Endothelial cell (in vitro differentiated cells): Measurements from ENCODE around the gene BEST1. TPM values are rescaled to one million over a fixed set of nuclear protein-coding genes. Genes with fewer than 3 reads are reported as not detected.
A peak's percentile ranks its signal among the peaks of the same experiment; 100 is the strongest.
"Not testable (repeated sequence)": the region's sequence is repeated elsewhere in the genome, so short reads cannot be mapped to it uniquely, and the experiment has no call there.

Experiments used
- DNase-seq: peaks from one replicate; pipeline ENCODE4 v3.0.0; 2021; ENCODE audit warnings: low spot score
- H3K27ac Mint-ChIP-seq: one replicate; pipeline ENCODE4 v1.8.0; 2021; ENCODE audit warnings: mixed read lengths, inconsistent platforms; ENCODE audit not compliant: unreplicated experiment
- H3K27me3 Mint-ChIP-seq: one replicate; pipeline ENCODE4 v1.8.0; 2021; ENCODE audit warnings: mild to moderate bottlenecking, moderate library complexity, mixed read lengths, inconsistent platforms; ENCODE audit not compliant: unreplicated experiment
- H3K36me3 Mint-ChIP-seq: one replicate; pipeline ENCODE4 v1.8.0; 2021; ENCODE audit warnings: mild to moderate bottlenecking, low read depth, mixed read lengths, inconsistent platforms; ENCODE audit not compliant: unreplicated experiment
- H3K4me1 Mint-ChIP-seq: one replicate; pipeline ENCODE4 v1.8.0; 2021; ENCODE audit warnings: mild to moderate bottlenecking, mixed read lengths, inconsistent platforms; ENCODE audit not compliant: unreplicated experiment
- H3K4me3 Mint-ChIP-seq: one replicate; pipeline ENCODE4 v1.8.0; 2021; ENCODE audit warnings: mild to moderate bottlenecking, mixed read lengths, inconsistent platforms; ENCODE audit not compliant: unreplicated experiment
- H3K9me3 Mint-ChIP-seq: one replicate; pipeline ENCODE4 v1.8.0; 2021; ENCODE audit warnings: mixed read lengths, inconsistent platforms; ENCODE audit not compliant: unreplicated experiment
- total RNA-seq: library from RNA; stranded (reverse); fragmentation: NEBNext Ultra II Directional; extraction: Animal tissue kit (Norgen Biotek cat#: 25700); gene quantifications from one replicate; pipeline ENCODE4 v1.2.1, GENCODE V29; 2021; ENCODE audit not compliant: unreplicated experiment
- TF ChIP-seq, protein P1 (sequence below): fragments of 200-600 bp; sonication (generic); IDR thresholded peaks from one replicate; pipeline ENCODE4 v1.5.0; 2021; ENCODE audit warnings: antibody characterized with exemption; ENCODE audit not compliant: unreplicated experiment

The BEST1 gene
- total RNA-seq, 1 donor from 2014 or later: 0.08 TPM

DNA sequence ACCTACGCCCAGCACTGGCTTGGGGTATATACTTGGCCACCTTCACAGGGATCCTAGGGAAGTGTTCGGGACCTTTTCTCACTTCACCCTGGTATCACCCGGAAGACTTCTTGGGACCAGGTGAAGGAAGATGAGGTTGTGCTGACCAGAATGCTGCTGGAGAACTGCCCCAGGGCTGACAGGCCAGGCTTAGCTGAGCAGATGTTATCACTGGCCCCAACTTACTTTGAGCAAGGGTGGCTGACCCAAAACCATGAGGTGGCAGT is 12.8 kb downstream of the BEST1 start:
- H3K9me3 Mint-ChIP-seq: no peaks in the 10 kb centered on the region
- H3K27ac Mint-ChIP-seq: no peak overlapping the region
- H3K4me1 Mint-ChIP-seq: peaks cover 29% of the 10 kb centered on the region
- no peak overlapping the region for H3K4me3 Mint-ChIP-seq
- TF ChIP-seq, protein P1, sequence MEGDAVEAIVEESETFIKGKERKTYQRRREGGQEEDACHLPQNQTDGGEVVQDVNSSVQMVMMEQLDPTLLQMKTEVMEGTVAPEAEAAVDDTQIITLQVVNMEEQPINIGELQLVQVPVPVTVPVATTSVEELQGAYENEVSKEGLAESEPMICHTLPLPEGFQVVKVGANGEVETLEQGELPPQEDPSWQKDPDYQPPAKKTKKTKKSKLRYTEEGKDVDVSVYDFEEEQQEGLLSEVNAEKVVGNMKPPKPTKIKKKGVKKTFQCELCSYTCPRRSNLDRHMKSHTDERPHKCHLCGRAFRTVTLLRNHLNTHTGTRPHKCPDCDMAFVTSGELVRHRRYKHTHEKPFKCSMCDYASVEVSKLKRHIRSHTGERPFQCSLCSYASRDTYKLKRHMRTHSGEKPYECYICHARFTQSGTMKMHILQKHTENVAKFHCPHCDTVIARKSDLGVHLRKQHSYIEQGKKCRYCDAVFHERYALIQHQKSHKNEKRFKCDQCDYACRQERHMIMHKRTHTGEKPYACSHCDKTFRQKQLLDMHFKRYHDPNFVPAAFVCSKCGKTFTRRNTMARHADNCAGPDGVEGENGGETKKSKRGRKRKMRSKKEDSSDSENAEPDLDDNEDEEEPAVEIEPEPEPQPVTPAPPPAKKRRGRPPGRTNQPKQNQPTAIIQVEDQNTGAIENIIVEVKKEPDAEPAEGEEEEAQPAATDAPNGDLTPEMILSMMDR: no peak
- H3K27me3 Mint-ChIP-seq: peaks cover 5% of the 10 kb centered on the region
- no peak for DNase-seq
- H3K36me3 Mint-ChIP-seq: peaks cover 26% of the 10 kb centered on the region

GRCh38 chr11:61963282-61964057 is 13.3 kb downstream of the BEST1 start:
- peaks cover 29% of the 10 kb centered on the region for H3K4me1 Mint-ChIP-seq
- no peak overlapping the region for H3K27ac Mint-ChIP-seq
- DNase-seq: no peak
- peaks cover 26% of the 10 kb centered on the region for H3K36me3 Mint-ChIP-seq
- peak overlapping the region; percentile 60 for H3K4me3 Mint-ChIP-seq
- peaks cover 4% of the 10 kb centered on the region for H3K27me3 Mint-ChIP-seq
- TF ChIP-seq, protein P1: no peak
- no peaks in the 10 kb centered on the region for H3K9me3 Mint-ChIP-seq

GRCh38 chr11:61964058-61964665 is 14.0 kb downstream of the BEST1 start:
- H3K4me1 Mint-ChIP-seq: peaks cover 29% of the 10 kb centered on the region

GRCh38 chr11:61964666-61965271 is 14.6 kb downstream of the BEST1 start:
- Mint-ChIP-seq H3K36me3 (peaks cover 26% of the 10 kb centered on the region), H3K4me3 (peak overlapping the region; percentile 82), H3K4me1 (peaks cover 29% of the 10 kb centered on the region)
- DNase-seq, H3K9me3 Mint-ChIP-seq, H3K27me3 Mint-ChIP-seq, H3K27ac Mint-ChIP-seq: not testable (repeated sequence)

More at GRCh38 chr11:61964058-61964665, 14.0 kb downstream of the BEST1 start:
- no peak for DNase-seq
- H3K36me3 Mint-ChIP-seq: peaks cover 26% of the 10 kb centered on the region
- no peak overlapping the region for H3K27ac Mint-ChIP-seq
- H3K27me3 Mint-ChIP-seq: peaks cover 4% of the 10 kb centered on the region
- H3K4me3 Mint-ChIP-seq: peak overlapping the region; percentile 60
- H3K9me3 Mint-ChIP-seq: no peaks in the 10 kb centered on the region
- TF ChIP-seq, protein P1: no peak

GRCh38 chr11:61966734-61967115 is 16.6 kb downstream of the BEST1 start:
- TF ChIP-seq, protein P1: no peak
- H3K4me1 Mint-ChIP-seq: peaks cover 42% of the 10 kb centered on the region
- H3K27ac Mint-ChIP-seq: peak overlapping the region; percentile 81
- no peaks in the 10 kb centered on the region for H3K9me3 Mint-ChIP-seq
- H3K36me3 Mint-ChIP-seq: peaks cover 26% of the 10 kb centered on the region
- peak overlapping the region; percentile 97 for H3K4me3 Mint-ChIP-seq
- peaks cover 4% of the 10 kb centered on the region for H3K27me3 Mint-ChIP-seq
- DNase-seq: no peak
